Omental fat pad (tissue), 4 donors: Measurements from ENCODE around the gene TRIM8. TPM values are rescaled to one million over a fixed set of nuclear protein-coding genes. Genes with fewer than 3 reads are reported as not detected.

ENCODE experiments used
- ATAC-seq: fragments of 150-250 bp; one replicate; pipeline ENCODE4 v1.9.1; 2016; ENCODE audit warnings: mild to moderate bottlenecking, moderate library complexity; ENCODE audit not compliant: low FRiP score
- DNase-seq: peaks from one replicate; pipeline ENCODE4 v3.0.0-alpha.2; 2019; ENCODE audit warnings: low spot score
- total RNA-seq, 4 donors: library from RNA; depleted of rRNA; stranded (reverse); fragments of >200 nt; gene quantifications; one replicate each; pipeline ENCODE4 v1.1.0, GENCODE V29; 2016
- TF ChIP-seq, protein P1 (sequence below), 3 donors: fragments of 450-650 bp; IDR thresholded peaks; one replicate each; pipeline ENCODE4 v1.5.1; 2016 to 2017; ENCODE audit warnings: antibody characterized with exemption in 3 of 3, mild to moderate bottlenecking in 3 of 3, moderate library complexity in 2 of 3

Gene TRIM8
- total RNA-seq, 4 donors from 2014 or later = 58.2 to 121 (median 103) TPM

DNA sequence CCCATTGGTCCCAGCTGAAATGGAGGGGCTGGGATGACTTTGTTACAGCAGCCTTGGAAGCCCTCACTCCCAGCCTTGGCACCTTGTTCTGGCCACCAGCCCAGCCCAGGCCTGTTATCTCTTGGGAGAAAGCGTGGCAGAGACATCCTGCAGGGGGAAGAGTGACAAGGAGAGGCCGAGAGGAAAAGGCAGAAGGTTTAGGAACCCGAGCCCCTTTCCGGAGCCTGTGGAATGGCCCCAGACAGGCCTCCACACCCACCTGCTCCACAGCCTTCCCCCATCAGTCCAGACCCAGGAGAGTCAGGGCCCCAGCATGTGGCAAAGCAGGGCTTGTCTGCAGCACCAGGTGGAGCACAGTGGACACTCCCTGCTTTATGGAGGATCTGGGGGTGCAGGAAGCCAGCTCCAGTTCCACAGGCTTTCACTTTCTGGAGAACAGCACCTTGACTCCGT, 24.1 kb upstream of the TRIM8 start:
- TF ChIP-seq, protein P1, sequence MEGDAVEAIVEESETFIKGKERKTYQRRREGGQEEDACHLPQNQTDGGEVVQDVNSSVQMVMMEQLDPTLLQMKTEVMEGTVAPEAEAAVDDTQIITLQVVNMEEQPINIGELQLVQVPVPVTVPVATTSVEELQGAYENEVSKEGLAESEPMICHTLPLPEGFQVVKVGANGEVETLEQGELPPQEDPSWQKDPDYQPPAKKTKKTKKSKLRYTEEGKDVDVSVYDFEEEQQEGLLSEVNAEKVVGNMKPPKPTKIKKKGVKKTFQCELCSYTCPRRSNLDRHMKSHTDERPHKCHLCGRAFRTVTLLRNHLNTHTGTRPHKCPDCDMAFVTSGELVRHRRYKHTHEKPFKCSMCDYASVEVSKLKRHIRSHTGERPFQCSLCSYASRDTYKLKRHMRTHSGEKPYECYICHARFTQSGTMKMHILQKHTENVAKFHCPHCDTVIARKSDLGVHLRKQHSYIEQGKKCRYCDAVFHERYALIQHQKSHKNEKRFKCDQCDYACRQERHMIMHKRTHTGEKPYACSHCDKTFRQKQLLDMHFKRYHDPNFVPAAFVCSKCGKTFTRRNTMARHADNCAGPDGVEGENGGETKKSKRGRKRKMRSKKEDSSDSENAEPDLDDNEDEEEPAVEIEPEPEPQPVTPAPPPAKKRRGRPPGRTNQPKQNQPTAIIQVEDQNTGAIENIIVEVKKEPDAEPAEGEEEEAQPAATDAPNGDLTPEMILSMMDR (IDR thresholded peaks at IDR 0.05) = no peak
- DNase-seq = no peak
- no peak for ATAC-seq

DNA sequence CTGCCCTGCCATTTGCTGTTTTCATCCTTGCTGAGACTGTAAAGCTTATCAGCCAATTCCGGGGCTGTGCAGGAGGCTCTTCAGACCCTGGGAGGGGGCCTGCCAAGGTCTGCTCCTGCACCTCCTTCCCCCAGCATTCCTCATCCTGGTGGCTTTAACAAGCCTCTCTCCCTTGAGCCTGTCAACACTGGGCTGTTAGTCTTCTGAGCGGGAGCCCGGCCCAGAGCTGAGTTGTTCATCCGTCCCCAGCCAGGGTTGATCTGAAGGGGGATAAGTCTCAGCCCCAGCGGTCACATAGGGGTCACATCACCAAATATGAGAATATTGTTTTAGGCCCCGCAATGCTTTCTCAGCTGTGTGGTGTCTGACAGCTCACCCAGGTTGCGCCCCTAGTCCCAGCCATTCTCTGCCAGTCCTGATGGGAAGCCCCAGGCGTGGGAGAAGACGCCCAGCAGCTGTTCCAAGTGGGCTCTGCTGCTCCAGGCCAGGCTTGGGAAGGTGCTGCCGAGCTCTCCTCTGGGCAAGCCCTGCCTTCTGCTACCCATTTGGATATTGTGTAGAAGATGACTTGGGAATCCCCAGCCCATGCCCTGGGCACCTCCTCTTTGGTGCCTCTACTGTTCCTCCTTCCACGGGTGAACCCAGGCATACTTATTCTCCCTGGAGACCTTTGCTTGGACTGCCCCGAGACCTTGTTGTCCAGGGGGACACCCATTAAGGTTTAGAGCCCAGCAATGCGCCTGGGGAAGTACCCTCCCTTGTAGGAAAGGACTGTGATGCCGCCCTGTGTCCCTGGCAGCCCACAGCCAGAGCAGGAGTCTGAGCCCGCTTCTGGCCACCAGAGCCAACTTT, 23.5 kb upstream of the TRIM8 start:
- ATAC-seq (no peak), DNase-seq (no peak)
- TF ChIP-seq, protein P1 (IDR thresholded peaks at IDR 0.05) = no peak

DNA sequence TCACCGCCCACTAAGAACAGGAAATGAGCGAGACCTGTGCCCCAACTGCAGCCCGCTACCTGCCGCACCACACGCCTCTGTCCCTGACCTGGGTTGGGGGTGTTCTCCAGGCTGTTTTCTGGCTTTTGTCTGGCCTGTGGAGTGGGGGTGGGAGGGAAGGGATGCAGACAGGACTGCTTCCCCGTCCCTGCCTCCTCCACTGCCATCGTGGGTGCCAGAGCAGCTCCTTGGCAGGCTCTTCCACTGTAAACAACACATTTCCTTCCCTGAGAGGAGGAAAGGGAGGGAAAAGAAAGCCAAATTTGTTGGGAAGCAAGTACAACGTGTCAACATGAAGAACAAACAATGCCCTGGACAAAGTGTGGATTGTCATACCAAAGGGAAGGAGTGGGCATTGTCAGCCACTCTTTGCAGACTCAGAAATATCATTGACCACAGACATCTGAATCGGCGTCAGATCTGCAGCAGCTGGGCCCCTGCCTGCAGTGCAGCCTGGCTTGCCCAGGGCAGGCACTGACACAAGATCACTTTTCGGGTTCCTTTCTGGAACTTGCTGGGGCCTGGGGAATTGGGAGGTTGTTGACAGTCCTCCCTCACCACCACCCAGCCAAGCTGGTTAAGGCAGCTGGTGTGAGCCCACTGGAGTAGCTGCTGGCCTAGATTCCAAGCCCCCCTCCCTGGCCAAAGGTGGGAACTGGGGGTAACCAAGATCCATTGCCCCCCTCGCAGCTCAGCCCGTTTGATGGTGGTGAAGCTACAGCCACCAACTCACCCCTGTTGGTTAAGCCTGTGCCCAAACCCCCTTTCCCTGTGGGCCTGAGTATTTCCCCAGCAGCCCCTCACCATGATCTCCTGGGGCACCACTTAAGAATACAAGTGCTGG, 22.6 kb upstream of the TRIM8 start:
- TF ChIP-seq, protein P1 (IDR thresholded peaks at IDR 0.05) = no peak
- DNase-seq = no peak
- ATAC-seq = no peak

DNA sequence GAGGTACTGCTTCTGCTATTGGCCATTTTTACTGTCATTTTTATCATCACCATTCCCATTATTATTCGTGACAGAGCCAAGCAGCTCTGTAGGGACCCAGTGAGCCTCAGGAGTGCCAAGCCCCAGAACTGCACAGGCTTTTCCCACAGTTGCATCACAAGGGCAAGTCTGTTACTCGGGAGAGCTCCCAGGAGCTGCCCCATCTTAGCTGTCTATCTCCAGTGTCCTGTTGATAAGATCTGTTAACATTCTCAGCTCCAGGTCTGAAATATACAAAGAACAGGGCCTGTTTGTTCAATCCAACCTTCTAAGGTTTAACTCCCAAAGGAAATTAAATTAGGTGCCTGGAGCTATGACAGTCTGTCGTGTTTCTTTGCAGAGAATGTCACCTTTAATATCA, 20.2 kb upstream of the TRIM8 start:
- no peak for ATAC-seq
- no peak for DNase-seq
- TF ChIP-seq, protein P1 (IDR thresholded peaks at IDR 0.05) = no peak

DNA sequence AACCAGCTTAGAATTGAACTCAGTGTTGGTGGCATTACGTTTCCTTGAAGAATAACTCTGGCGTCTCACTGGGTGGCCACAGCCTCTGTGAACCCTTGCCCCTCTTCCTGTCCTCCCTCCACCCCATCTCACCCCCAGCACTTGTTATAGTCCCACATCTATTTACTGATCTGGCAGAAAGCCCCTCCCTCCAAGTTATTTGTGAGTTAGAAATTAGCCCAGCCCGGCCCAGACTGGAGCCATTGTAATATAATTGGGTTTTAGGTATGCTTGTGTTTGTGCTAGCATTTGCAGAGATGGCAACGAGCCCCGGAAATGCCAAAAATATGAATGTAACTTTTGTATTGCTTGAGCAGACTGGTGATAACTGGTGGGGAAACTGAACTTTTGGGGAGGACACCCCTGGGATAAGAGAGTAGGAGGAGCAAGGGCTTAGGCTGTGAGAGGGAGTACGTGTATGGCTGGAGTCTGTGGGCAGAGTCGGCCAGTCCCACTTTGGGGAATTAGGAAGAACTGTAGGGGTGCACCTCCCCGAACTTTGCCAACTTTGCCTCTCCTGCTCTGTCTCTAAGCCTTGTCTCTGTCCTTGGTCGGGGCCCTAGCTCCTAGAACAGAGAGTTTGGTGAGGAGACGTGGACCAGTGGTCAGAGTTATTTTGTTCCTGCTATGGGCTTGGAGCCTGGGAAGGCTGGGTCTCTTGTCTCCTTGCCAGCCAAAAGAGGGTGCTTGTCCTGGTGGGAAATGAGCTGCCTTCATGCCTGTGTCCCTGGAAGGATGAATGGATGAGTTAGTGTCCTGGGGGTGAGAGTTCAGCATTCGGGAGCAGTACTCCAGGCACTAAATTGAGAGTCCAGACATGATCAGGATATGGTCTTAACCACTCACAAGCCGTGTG, 19.3 kb upstream of the TRIM8 start:
- DNase-seq (no peak), ATAC-seq (no peak)
- TF ChIP-seq, protein P1 (IDR thresholded peaks at IDR 0.05) = no peak

DNA sequence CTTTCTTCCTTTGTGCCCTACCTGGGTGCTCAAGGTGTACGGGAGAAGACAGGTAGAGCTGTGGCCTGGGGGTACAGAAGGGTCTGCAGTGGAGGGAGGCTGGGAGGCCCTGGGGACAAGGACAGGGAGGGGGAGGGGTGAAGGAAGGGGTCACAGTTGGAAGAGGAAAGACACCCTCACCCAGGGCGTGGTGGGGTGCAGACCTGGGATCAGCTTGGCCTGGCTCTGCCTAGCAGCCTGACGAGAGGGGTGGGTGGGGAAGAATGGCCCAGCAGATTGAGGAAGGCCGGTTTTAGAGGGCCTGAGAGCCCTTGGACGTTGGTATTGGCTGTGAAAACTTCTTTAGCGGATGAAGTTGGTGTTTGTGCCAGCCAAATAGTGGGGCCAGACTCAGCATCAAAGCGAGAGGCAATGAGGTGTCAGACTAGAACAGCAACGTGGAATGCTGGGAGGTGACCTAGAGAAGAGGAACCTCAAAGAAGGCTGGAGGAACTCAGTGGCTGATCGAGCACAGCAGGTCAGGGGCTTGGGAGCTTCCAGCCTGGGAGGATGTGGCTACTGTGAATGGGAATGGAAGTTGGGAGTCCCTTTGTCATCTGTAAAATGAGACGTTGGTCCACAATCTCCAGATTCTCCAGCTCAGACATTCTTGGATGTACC, 18.1 kb upstream of the TRIM8 start:
- no peak for ATAC-seq
- no peak for DNase-seq

More for the DNA sequence above, 18.1 kb upstream of the TRIM8 start:
- TF ChIP-seq, protein P1 (IDR thresholded peaks at IDR 0.05) = no peak
